ENCODE measurements around the gene HAUS5. TPM values are rescaled to one million over a fixed set of nuclear protein-coding genes. Genes with fewer than 3 reads are reported as not detected.

Gene HAUS5
- total RNA-seq, 2 experiments from 2014 or later = 28.4 to 29.9 TPM

DNA sequence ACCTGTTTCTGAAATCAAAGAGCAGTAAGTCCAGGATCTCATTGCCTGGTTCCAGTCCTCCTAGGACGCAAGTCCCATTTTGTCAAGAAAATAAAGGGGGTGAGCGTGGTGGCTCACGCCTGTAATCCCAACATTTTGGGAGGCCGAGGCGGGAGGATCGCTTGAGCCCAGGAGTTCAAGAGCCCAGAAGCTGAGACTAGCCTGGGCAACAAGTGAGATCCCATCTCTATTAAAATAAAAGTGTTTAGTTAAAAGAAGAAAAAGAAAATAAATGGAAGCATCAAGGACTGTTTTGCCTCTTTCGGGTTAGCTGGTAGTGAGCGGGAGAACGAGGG is 344 bp upstream of the HAUS5 start:
- Mint-ChIP-seq H3K27ac (peak overlapping the region; percentile 94), H3K4me3 (peak overlapping the region; percentile 94), H3K36me3 (ENCODE audit: low read depth) (peaks cover 16% of the 10 kb centered on the region), H3K4me1 (ENCODE audit: low read depth) (peaks cover 36% of the 10 kb centered on the region), H3K9me3 (peaks cover 3% of the 10 kb centered on the region), H3K27me3 (no peaks in the 10 kb centered on the region)
- Histone ChIP-seq H3K27ac (ENCODE audit: low read depth in 1 of 2, low read length in 2 of 2) (no peak overlapping the region), H3K9me3 (ENCODE audit: control insufficient read depth in 1 of 2, insufficient read depth in 1 of 2, low read length in 2 of 2) (peaks cover 0 to 4% of the 10 kb centered on the region in 2 experiments), H3K27me3 (ENCODE audit: control insufficient read depth in 1 of 2, insufficient read depth in 2 of 2, low read length in 2 of 2) (no peaks in the 10 kb centered on the region), H3K36me3 (ENCODE audit: insufficient read depth, low read length) (peaks cover 12% of the 10 kb centered on the region), H3K4me3 (ENCODE audit: low read length) (peak overlapping the region; percentile 92), H3K4me1 (ENCODE audit: insufficient read depth, low read length) (peaks cover 38% of the 10 kb centered on the region)
- CTCF ChIA-PET = no interaction called here
- intact Hi-C loops (cut with DNase I, micrococcal nuclease) = loop anchor here (1.0 to 2.0 kb wide), 4 partner anchors 16 to 36 kb away; partner anchors contain the start of genes COX6B1 (in 1 of the 2) and RBM42 (in 1 of the 2)
- no peak for DNase-seq
- TF ChIP-seq CTCF (IDR thresholded peaks at IDR 0.05) = no peak
- POLR2A ChIA-PET = interaction anchor here (0.6 to 2.3 kb wide), 6 partner anchors 9 to 802 kb away, joined by 3 to 21 read pairs (median 4); partner anchors contain the start of gene COX6B1
- ATAC-seq (ENCODE audit: poor library complexity) = no peak

- Mint-ChIP-seq H3K4me3 (peak overlapping the region; percentile 94), H3K27me3 (no peaks in the 10 kb centered on the region), H3K9me3 (no peaks in the 10 kb centered on the region), H3K4me1 (ENCODE audit: low read depth) (peaks cover 32% of the 10 kb centered on the region), H3K27ac (peak overlapping the region; percentile 94), H3K36me3 (ENCODE audit: low read depth) (peaks cover 16% of the 10 kb centered on the region)
- Histone ChIP-seq H3K4me1 (ENCODE audit: insufficient read depth, low read length) (peaks cover 38% of the 10 kb centered on the region), H3K27me3 (ENCODE audit: control insufficient read depth in 1 of 2, insufficient read depth in 2 of 2, low read length in 2 of 2) (no peaks in the 10 kb centered on the region), H3K27ac (ENCODE audit: low read depth in 1 of 2, low read length in 2 of 2) (no peak overlapping the region), H3K9me3 (ENCODE audit: control insufficient read depth in 1 of 2, insufficient read depth in 1 of 2, low read length in 2 of 2) (no peaks in the 10 kb centered on the region), H3K36me3 (ENCODE audit: insufficient read depth, low read length) (peaks cover 21% of the 10 kb centered on the region), H3K4me3 (ENCODE audit: low read length) (no peak overlapping the region)
- TF ChIP-seq CTCF (IDR thresholded peaks at IDR 0.05) = no peak
- CTCF ChIA-PET = interaction anchor here (0.6 to 1.1 kb wide), 2 partner anchors 22 to 103 kb away, joined by 3 read pairs; no protein-coding TSS in a partner anchor
- POLR2A ChIA-PET = interaction anchor here (1.0 to 2.3 kb wide), 3 partner anchors 16 to 35 kb away, joined by 3 to 21 read pairs (median 15); partner anchors contain the start of gene COX6B1
- DNase-seq = no peak
- ATAC-seq (ENCODE audit: poor library complexity) = no peak
- intact Hi-C loops (cut with DNase I, micrococcal nuclease) = loop anchor here in 1 of 2 experiments (1.0 to 2.0 kb wide), 3 partner anchors 15 to 68 kb away; partner anchors contain the start of genes RBM42 and TMEM147
These were observed 1.0 kb downstream of the HAUS5 start for GRCh38 chr19:35613574-35613973.

GRCh38 chr19:35615036-35615435 is 2.5 kb downstream of the HAUS5 start:
- CTCF ChIA-PET = no interaction called here
- peaks cover 29% of the 10 kb centered on the region for H3K4me1 ChIP-seq (ENCODE audit: insufficient read depth, low read length)

More at GRCh38 chr19:35615036-35615435, 2.5 kb downstream of the HAUS5 start:
- no peak overlapping the region for H3K27ac ChIP-seq (ENCODE audit: low read depth in 1 of 2, low read length in 2 of 2)
- no peak overlapping the region for H3K4me3 ChIP-seq (ENCODE audit: low read length)
- POLR2A ChIA-PET = no interaction called here
- DNase-seq = no peak
- Mint-ChIP-seq H3K36me3 (ENCODE audit: low read depth) (peaks cover 16% of the 10 kb centered on the region), H3K4me1 (ENCODE audit: low read depth) (peaks cover 22% of the 10 kb centered on the region), H3K27ac (no peak overlapping the region), H3K4me3 (peak overlapping the region; percentile 45), H3K27me3 (no peaks in the 10 kb centered on the region), H3K9me3 (no peaks in the 10 kb centered on the region)
- intact Hi-C loops (cut with DNase I, micrococcal nuclease) = no loop called here
- H3K36me3 ChIP-seq (ENCODE audit: insufficient read depth, low read length) = peaks cover 30% of the 10 kb centered on the region
- no peak for TF ChIP-seq CTCF (IDR thresholded peaks at IDR 0.05)
- no peaks in the 10 kb centered on the region for H3K27me3 ChIP-seq (ENCODE audit: control insufficient read depth in 1 of 2, insufficient read depth in 2 of 2, low read length in 2 of 2)
- no peak for ATAC-seq (ENCODE audit: poor library complexity)
- no peaks in the 10 kb centered on the region for H3K9me3 ChIP-seq (ENCODE audit: control insufficient read depth in 1 of 2, insufficient read depth in 1 of 2, low read length in 2 of 2)
